Fibroblast of lung (primary cell): Measurements from ENCODE around the gene WDR20.

Experiments used
- EZH2 ChIP-seq: IDR thresholded peaks from 2 replicates; pipeline ENCODE4 v1.5.1; 2012; ENCODE audit warnings: low read length, control low read depth, mild to moderate bottlenecking; ENCODE audit errors: missing control alignments
- TF ChIP-seq, protein P1 (sequence below), 2 donors: IDR thresholded peaks in 1 of 2; conservative IDR thresholded peaks in 1 of 2; 1 replicate in 1 of 2; 2 replicates in 1 of 2; pipeline ENCODE4 v1.5.1; 2011 to 2012; ENCODE audit warnings: low read length in 2 of 2, control low read depth in 1 of 2, inconsistent platforms in 1 of 2, low read depth in 1 of 2, mild to moderate bottlenecking in 1 of 2

DNA sequence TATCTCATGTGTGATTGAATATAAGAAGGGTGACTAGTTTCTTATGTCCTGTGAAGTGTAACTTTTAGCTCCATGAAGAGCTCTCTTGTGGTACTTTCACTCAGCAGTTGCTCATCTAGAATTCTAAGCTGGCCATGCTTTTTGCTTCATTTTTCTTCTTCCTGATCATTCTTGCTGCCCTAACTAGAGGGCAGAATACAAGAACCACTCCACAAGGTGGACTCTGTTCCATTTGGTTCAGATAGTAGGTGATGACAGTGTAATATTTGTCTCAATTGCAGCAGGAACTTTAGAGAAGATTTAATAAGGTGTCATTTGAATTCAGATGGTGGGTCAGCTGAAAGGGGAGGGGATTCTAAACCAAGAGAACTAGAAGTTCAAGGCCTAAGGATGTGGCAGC is 17.6 kb downstream of the WDR20 start:
- TF ChIP-seq, protein P1, sequence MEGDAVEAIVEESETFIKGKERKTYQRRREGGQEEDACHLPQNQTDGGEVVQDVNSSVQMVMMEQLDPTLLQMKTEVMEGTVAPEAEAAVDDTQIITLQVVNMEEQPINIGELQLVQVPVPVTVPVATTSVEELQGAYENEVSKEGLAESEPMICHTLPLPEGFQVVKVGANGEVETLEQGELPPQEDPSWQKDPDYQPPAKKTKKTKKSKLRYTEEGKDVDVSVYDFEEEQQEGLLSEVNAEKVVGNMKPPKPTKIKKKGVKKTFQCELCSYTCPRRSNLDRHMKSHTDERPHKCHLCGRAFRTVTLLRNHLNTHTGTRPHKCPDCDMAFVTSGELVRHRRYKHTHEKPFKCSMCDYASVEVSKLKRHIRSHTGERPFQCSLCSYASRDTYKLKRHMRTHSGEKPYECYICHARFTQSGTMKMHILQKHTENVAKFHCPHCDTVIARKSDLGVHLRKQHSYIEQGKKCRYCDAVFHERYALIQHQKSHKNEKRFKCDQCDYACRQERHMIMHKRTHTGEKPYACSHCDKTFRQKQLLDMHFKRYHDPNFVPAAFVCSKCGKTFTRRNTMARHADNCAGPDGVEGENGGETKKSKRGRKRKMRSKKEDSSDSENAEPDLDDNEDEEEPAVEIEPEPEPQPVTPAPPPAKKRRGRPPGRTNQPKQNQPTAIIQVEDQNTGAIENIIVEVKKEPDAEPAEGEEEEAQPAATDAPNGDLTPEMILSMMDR (conservative IDR thresholded peaks at IDR 0.05 in 1 of 2, IDR thresholded peaks at IDR 0.05 in 1 of 2; ENCODE audit: low read depth in 1 of 2, low read length in 2 of 2) = no peak
- TF ChIP-seq EZH2 = no peak
